OCI-LY3 (cell line): ENCODE data around the gene YY2.

ENCODE experiments used
- H2AFZ ChIP-seq: fragments of 200-600, 300-600 bp; shearing (Covaris generic); 2 replicates; pipeline ENCODE4 v1.6.0; 2014; ENCODE audit warnings: antibody characterized with exemption, low read depth, low read length
- H3K27ac ChIP-seq: fragments of 200-600, 300-600 bp; sonication (generic); 2 replicates; pipeline ENCODE4 v1.5.1; 2014; ENCODE audit warnings: mild to moderate bottlenecking, low read length, moderate library complexity, mixed read lengths
- H3K27me3 ChIP-seq: fragments of 200-600, 300-600 bp; sonication (generic); 2 replicates; pipeline ENCODE4 v1.6.1; 2014; ENCODE audit warnings: low read depth, low read length, mixed read lengths
- H3K36me3 ChIP-seq: fragments of 200-600, 300-600 bp; sonication (generic); replicated peaks from 2 replicates; pipeline ENCODE3; 2014; ENCODE audit warnings: low read depth, low read length, mixed read lengths
- H3K4me1 ChIP-seq: fragments of 300-600, 200-600 bp; sonication (generic); 2 replicates; pipeline ENCODE4 v1.6.1; 2014; ENCODE audit warnings: low read length, mixed read lengths
- H3K4me2 ChIP-seq: fragments of 200-600, 300-600 bp; sonication (generic); 2 replicates; pipeline ENCODE4 v1.6.1; 2014; ENCODE audit warnings: low read length, mixed read lengths
- H3K4me3 ChIP-seq: fragments of 300-600, 200-600 bp; sonication (generic); 2 replicates; pipeline ENCODE4 v1.5.1; 2014; ENCODE audit warnings: antibody characterized with exemption, mild to moderate bottlenecking, low read length, moderate library complexity
- H3K79me2 ChIP-seq: fragments of 300-600, 200-600 bp; shearing (Covaris generic); 2 replicates; pipeline ENCODE4 v1.6.1; 2014; ENCODE audit warnings: mild to moderate bottlenecking, low read length, mixed read lengths
- H3K9ac ChIP-seq: fragments of 300-600, 200-600 bp; shearing (Covaris generic); 2 replicates; pipeline ENCODE4 v1.6.0; 2014; ENCODE audit warnings: mild to moderate bottlenecking, low read length, moderate library complexity
- H3K9me3 ChIP-seq: fragments of 200-600, 300-600 bp; shearing (Covaris generic); 2 replicates; pipeline ENCODE4 v1.6.1; 2014; ENCODE audit warnings: low read length, mixed read lengths; ENCODE audit not compliant: insufficient read depth
- H4K20me1 ChIP-seq: fragments of 200-600, 300-600 bp; sonication (generic); 2 replicates; pipeline ENCODE4 v1.6.1; 2016; ENCODE audit warnings: low read length, mixed read lengths; ENCODE audit not compliant: insufficient read depth
- EZH2phosphoT487 ChIP-seq: fragments of 200-600 bp; shearing (Covaris generic); IDR thresholded peaks from 2 replicates; pipeline ENCODE4 v1.6.1; 2018; ENCODE audit warnings: antibody characterized with exemption, mixed run types, low read depth
- TF ChIP-seq, protein P1 (sequence below): fragments of 200-600, 300-600 bp; sonication (generic); IDR thresholded peaks from 2 replicates; pipeline ENCODE4 v1.5.1; 2014; ENCODE audit warnings: antibody characterized with exemption, low read length, low read depth

The YY2 gene

DNA sequence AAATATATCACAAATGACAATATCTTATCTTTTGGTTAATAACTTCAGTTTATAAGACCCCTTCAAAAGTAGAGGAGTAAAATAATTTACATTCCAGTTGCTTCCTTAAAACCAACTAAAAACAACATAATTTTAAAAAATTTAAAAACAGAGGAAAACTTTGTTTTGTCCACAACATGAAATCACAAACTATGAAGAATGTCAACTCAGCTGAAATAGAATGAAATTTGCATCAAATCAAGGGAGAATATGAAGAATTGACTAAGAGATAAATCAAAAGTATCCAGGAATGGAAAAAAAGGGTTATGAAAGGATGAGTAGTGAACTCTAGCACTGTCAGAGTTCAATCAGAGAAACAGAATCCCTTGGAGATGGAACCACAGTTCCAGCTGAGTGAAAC is 2.2 kb upstream of the YY2 start:
- H3K9me3 ChIP-seq = no peaks in the 10 kb centered on the region

GRCh38 chrX:21856504-21856903 is 717 bp downstream of the YY2 start:
- Histone ChIP-seq H3K9ac (no peak overlapping the region), H2AFZ (no peak overlapping the region), H3K27ac (no peak overlapping the region), H4K20me1 (no peaks in the 10 kb centered on the region), H3K27me3 (no peaks in the 10 kb centered on the region), H3K4me3 (no peak overlapping the region), H3K36me3 (peaks cover 4% of the 10 kb centered on the region), H3K9me3 (no peaks in the 10 kb centered on the region), H3K79me2 (no peaks in the 10 kb centered on the region), H3K4me1 (no peaks in the 10 kb centered on the region), H3K4me2 (no peak overlapping the region)
- TF ChIP-seq, protein P1, sequence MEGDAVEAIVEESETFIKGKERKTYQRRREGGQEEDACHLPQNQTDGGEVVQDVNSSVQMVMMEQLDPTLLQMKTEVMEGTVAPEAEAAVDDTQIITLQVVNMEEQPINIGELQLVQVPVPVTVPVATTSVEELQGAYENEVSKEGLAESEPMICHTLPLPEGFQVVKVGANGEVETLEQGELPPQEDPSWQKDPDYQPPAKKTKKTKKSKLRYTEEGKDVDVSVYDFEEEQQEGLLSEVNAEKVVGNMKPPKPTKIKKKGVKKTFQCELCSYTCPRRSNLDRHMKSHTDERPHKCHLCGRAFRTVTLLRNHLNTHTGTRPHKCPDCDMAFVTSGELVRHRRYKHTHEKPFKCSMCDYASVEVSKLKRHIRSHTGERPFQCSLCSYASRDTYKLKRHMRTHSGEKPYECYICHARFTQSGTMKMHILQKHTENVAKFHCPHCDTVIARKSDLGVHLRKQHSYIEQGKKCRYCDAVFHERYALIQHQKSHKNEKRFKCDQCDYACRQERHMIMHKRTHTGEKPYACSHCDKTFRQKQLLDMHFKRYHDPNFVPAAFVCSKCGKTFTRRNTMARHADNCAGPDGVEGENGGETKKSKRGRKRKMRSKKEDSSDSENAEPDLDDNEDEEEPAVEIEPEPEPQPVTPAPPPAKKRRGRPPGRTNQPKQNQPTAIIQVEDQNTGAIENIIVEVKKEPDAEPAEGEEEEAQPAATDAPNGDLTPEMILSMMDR = no peak
- TF ChIP-seq EZH2phosphoT487 = no peak

More for the DNA sequence above, 2.2 kb upstream of the YY2 start:
- Histone ChIP-seq H3K4me1 (no peaks in the 10 kb centered on the region), H3K79me2 (no peaks in the 10 kb centered on the region), H3K4me2 (no peak overlapping the region), H3K9ac (no peak overlapping the region), H2AFZ (no peak overlapping the region), H3K27me3 (no peaks in the 10 kb centered on the region), H3K27ac (no peak overlapping the region), H3K36me3 (peaks cover 8% of the 10 kb centered on the region), H4K20me1 (no peaks in the 10 kb centered on the region), H3K4me3 (no peak overlapping the region)
- TF ChIP-seq, protein P1 = no peak
- TF ChIP-seq EZH2phosphoT487 = no peak

DNA sequence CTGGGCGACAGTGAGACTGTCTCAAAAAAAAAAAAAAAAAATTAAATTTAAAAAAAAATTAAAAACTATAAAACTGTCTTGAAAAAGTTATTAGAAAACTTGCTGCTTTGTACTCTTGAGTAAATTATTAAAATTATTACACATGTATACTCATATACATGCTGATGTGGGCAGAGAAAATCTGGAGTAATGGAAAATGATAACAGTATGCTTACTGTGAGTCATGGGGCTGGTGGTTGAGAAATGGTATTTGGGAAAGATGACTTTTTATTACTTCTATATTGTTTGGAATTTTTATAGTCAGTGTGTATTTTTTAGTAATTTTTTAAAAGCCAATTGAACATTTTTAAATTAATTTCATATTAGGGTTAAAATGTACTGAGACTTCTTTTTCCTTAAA is 7.5 kb downstream of the YY2 start:
- Histone ChIP-seq H3K27ac (no peak overlapping the region), H3K9ac (no peak overlapping the region), H3K4me3 (no peak overlapping the region), H3K9me3 (no peaks in the 10 kb centered on the region), H3K27me3 (no peaks in the 10 kb centered on the region), H3K36me3 (no peaks in the 10 kb centered on the region), H2AFZ (no peak overlapping the region), H3K4me2 (no peak overlapping the region), H4K20me1 (no peaks in the 10 kb centered on the region), H3K79me2 (no peaks in the 10 kb centered on the region), H3K4me1 (no peaks in the 10 kb centered on the region)
- TF ChIP-seq, protein P1 = no peak
- no peak for TF ChIP-seq EZH2phosphoT487

DNA sequence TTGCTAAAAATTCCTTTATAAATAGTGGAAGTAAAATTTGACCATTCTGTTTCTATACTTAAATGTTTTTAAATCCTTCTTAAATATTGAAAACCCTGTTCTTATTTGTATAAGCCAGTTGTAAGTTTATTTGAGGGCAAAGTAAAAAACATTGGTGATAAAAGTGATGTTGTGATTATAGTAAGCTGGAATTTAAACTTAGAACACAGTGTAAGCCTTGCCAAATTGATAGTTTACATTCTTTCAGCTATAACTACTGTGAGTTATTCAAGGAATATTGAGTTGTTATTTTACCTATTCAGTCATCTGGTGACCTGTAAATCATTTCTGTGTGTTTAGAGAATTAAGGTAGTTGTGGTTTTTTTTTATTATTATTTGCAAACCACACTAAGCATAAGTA is 9.6 kb downstream of the YY2 start:
- Histone ChIP-seq H3K36me3 (no peaks in the 10 kb centered on the region), H3K4me3 (no peak overlapping the region), H3K79me2 (no peaks in the 10 kb centered on the region), H3K4me1 (no peaks in the 10 kb centered on the region), H3K4me2 (no peak overlapping the region), H3K27me3 (no peaks in the 10 kb centered on the region), H2AFZ (no peak overlapping the region), H3K9ac (no peak overlapping the region), H3K27ac (no peak overlapping the region), H4K20me1 (no peaks in the 10 kb centered on the region), H3K9me3 (no peaks in the 10 kb centered on the region)
- TF ChIP-seq, protein P1 = no peak
- TF ChIP-seq EZH2phosphoT487 = no peak
